Activated naive CD4-positive, alpha-beta T cell treated with anti-CD3 and anti-CD28 coated beads, Interleukin-2, amount 50 U/mL, for 16 hours (primary cell): ENCODE data around the gene NLRP14.

Experiments
- DNase-seq: peaks from one replicate; pipeline ENCODE4 v3.0.0-alpha.2; 2020

NLRP14 gene, protein sequence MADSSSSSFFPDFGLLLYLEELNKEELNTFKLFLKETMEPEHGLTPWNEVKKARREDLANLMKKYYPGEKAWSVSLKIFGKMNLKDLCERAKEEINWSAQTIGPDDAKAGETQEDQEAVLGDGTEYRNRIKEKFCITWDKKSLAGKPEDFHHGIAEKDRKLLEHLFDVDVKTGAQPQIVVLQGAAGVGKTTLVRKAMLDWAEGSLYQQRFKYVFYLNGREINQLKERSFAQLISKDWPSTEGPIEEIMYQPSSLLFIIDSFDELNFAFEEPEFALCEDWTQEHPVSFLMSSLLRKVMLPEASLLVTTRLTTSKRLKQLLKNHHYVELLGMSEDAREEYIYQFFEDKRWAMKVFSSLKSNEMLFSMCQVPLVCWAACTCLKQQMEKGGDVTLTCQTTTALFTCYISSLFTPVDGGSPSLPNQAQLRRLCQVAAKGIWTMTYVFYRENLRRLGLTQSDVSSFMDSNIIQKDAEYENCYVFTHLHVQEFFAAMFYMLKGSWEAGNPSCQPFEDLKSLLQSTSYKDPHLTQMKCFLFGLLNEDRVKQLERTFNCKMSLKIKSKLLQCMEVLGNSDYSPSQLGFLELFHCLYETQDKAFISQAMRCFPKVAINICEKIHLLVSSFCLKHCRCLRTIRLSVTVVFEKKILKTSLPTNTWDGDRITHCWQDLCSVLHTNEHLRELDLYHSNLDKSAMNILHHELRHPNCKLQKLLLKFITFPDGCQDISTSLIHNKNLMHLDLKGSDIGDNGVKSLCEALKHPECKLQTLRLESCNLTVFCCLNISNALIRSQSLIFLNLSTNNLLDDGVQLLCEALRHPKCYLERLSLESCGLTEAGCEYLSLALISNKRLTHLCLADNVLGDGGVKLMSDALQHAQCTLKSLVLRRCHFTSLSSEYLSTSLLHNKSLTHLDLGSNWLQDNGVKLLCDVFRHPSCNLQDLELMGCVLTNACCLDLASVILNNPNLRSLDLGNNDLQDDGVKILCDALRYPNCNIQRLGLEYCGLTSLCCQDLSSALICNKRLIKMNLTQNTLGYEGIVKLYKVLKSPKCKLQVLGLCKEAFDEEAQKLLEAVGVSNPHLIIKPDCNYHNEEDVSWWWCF

DNA sequence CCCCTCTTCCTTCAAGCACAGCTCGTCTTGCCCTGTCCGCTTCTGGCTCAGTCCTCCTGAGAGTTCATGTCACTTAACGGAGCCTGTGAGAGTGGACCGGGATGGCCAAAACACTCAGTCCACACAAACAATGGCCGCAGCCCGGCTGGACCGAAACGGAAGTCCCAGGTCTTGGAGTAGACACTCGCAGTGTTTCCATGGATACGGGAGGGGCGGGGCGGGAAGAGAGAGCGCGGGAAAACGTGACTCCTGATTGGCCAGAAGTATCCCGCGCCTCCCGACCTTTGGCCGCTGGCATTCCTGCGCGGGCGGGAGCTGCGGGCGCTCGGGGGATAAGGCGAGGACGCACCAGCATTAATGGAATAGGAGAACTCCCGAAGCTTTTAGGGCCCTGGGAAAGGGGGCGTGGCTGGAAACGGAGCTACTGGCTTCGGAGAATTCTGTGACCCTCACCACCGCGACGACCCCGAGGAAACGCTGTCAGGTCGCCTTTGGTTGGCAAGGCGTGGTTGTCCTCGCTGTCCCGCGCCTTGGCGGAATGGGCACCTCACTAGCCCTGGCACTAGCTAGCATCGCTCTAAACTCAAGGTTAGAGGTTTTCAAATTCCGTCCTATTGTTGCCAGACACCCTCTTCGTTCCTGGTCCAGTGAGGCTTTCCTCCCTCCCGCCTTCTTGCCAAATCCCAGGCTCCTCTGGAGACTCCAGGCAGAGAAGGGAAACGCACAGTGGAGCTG, at the start of gene NLRP14, which contains the start of gene ZNF214:
NLRP14 (plus strand) TSS at position 297 of the 735 bp plus-strand sequence. CDS start 18,108 bp downstream, outside the sequence.
ZNF214 (minus strand) TSS at position 164 of the 735 bp plus-strand sequence. CDS start 17,511 bp downstream, outside the sequence.
- DNase-seq, result no peak

DNA sequence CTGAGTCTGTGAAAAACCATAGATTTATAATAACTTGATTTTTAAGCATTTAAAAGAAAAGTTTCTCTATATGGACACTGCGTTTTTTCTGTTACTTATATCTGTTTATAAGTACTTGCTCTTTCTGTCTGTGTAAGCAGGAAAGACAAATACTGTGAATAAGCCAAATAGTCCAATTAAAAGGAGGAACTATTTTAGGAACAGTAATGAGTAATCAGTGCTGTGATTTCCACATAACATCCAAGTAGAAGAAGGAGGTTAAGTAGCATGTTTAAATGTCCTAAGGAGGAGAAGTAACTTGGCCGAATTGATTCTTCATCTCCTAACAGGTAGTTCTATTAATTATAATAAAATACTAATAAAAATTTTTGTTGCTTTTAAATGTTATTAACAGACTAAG, 40.9 kb upstream of the NLRP14 start:
- no peak for DNase-seq

DNA sequence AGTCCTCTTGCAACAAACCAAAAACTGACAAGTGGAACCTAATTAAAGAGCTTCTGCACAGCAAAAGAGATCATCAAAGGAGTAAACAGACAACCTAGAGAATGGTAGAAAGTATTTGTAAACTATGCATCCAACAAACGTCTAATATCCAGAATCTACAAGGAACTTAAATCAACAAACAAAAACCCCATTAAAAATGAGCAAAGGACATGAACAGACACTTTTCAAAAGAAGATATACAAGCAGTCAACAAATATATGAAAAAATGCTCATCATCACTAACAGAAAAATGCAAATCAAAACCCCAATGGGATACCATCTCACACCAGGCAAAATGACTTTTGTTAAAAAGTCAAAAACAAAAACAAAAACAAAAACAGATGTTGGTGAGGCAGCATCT, 33.8 kb upstream of the NLRP14 start:
- DNase-seq, result no peak

DNA sequence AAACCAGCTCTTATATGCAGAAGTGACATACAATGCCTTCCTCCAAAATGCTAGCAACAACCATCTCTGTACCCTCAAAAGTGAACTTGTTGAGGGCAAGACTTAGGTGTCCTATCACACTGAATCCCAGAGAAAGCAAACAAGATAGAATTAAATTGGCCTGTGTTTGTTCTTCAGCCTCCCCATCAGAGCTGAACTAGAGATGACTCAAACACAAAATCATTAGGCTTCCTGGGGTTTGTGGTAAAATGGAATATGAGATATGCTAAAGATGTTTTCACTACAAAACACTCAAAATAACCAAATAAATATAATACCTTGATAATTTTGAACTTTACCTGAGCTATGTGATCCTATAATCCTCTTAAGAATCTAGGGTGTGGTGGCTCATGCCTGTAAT, 31.8 kb upstream of the NLRP14 start:
- no peak for DNase-seq

DNA sequence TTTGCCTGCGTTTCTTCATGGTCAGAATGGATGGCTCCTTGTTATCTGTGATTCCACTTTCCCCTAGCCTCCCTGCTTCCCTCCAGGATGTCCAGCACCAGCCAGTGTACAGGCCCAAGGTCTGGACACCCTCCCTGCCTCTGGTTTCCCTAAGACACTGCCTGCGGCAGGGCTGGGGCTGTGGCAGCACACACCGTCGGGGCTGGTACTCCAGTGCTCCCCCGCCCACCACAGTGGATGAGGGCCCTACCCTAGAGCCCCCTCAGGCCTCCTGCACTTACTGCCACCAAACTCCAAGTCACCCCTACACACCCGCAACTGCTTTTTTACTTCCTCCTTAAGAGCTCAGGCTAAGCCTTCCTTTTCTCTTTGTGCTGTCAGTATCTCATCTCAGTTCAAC, 29.1 kb upstream of the NLRP14 start:
- no peak for DNase-seq

DNA sequence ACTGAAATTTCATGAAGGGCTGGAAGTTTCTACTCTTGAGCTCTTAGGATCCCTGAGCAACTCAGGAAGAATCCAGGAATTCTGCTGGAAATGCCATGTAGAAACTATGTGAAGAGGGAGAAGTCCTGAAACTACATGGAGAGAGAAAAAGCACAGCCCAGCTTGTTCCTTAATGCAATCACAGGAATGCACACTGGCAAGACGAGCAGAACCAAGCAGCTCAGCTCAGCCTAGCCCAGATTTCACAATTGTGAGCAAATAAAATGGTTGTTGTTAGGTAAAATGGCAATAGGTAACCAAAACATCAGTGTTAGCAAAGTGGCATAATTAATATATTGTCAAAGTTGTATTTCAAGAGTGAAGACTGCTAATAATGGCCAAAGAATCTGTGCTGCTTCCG, 28.3 kb upstream of the NLRP14 start:
- DNase-seq, result no peak

DNA sequence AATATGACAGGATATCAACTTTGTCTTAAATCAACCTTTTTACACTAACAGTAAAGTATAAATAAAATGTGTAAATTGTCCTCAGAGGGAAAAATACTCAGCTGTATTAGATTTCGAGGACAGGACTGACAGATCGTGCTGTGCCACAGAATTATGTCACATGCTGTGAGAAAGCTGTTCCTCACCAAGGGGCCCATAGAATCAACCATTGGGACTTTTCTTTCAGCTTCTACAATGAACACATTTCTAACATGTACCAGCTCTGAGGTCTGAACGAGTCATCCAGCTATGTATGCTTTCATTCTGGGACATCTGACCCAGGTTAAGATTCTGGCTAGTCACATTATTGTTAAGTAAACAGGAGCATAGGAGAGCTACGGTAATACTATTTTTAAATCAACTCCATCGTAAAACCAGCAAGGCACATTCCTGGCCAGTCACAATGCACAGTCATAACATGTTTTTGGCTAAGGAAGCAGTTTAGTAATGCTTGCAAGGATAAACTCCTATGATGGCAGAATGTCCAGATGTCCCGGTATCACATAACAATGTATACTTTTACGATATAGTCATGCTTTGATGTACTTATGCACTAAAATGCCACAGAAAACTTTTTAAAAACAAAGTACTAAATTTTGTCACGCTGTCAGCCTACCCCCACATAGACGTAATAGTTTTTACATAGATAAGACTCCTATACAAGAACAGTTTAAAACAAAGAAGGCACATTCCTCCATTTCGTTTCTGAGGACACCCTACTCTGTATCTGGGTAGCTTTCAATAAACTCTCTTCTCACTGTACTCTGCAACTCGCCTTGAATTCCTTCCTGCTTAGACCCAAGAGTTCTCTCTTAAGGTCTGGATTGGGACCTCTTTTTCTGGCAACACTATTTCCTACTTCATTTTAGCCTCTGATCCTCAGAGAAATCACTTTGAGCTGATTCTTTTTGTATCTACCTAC, 27.5 kb upstream of the NLRP14 start:
- no peak for DNase-seq

DNA sequence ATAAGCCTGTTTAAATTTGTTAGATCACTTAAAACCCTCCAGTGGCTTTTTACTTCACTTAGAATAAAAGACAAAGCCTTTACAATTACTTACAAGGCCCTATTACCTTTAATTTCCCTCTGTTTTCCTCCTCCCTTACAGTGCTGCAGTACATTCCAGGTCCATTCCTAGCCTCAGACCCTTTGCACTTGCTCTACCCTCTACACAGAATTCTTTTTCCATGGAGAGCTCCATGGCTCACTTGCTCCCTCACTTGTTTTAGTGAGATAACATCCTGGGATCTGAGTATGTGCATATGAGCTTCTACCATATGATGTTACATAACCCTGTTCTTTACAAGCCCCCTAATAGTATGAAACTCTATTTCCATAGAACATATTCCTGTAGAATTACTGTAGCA, 24.6 kb upstream of the NLRP14 start:
- no peak for DNase-seq

DNA sequence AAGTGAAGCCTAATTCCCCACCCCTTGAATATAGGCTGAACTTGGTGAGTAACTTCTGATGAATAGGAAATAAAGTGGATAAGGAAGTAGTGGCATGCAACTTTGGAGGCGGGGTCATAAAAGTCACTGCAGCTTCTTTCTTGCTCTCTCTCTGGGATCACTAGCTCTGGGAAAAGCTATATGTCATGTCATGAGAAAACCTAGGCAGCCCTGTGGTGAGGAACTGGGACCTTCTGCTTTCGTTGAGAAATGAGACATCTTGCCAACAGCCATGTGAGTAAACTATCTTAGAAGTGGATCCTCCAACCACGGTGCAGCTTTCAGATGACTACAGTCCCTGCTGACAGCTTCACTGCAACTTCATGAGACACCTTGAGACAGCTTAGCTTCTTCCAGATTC, 15.8 kb upstream of the NLRP14 start:
- no peak for DNase-seq

DNA sequence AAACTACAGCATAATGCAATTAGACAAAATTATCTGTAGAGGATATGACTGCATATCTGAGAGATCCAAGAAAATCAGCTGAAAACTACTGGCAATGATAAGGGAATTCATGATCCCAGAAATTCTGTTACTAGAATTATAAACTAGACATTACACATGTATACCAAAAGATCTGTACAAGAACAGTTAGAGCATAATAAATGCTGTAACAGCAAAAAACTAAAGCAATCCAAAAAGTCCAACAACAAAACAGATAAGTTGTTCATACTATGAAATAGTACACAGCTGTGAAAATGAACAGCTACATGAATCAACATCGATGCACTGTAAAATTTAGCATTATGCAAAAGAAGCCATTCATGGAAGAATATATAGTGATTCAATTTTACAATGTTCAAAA, 6.2 kb upstream of the NLRP14 start:
- no peak for DNase-seq

DNA sequence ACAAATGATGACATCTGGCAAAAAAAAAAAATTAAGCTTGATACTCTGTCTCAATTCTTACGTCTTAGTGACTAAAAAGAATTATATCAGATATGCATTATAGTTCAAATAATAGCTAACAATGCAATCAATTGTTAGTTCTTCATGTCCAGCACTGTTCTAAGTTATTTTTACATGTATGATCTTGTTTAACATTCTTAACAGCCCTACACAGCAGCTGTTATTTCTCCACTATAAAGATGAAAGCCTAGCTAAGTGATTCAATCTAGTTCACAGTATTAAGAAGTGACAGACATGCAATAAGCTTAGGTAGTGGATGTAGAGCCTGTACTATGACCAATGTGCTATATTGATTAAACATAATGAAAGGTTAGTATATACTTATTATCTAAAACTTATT, 4.3 kb upstream of the NLRP14 start:
- DNase-seq, result no peak

DNA sequence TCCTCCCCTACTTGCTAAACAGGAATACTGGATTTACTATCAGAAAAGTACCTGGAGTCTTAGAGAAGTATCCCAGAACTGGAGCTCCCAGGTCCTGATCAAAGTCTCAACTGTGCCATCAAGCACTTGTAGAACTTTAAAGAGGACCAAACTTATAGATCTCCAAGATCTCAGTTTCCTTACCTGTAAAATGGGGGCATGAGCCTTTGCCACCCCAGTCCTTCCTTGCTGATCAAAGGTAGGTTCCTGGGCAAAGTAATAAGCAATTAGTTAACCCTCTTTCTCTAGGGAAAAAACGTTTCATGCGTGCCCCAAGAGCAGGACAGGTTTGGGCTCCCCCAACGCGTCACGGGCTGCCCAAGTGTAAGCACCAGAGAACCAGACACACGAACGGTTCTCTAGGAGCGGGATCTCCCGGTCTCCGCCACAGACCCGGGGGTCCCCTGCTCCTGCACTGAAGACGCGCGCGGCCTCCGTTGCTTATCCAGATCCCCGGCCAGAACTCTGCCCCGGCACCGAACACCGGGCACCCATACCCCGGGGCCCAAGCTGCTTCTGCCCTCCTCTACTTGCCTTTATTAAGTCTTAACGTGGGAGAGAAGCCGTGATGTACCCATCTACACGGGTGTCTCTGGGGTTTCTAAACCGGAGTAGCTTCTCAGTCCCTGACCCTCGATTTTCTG, 638 bp upstream of the NLRP14 start:
- no peak for DNase-seq

DNA sequence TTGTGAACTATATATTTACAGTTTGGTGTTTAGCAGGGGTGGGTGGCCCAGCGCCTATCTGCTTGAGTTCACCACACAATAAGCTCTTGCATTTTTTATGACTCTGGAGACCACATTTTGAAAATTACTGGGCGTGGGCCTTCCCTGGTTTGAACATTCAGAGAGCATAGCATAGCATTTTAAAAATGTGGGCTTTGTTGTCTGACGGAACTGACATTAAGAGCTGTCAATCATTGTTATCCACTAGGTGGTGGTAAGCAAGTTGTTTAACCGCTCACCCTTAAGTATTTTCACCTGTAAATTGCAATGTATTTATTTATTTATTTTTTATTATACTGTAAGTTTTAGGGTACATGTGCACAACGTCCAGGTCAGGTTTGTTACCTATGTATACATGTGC, 1.0 kb downstream of the NLRP14 start:
- DNase-seq, result no peak

DNA sequence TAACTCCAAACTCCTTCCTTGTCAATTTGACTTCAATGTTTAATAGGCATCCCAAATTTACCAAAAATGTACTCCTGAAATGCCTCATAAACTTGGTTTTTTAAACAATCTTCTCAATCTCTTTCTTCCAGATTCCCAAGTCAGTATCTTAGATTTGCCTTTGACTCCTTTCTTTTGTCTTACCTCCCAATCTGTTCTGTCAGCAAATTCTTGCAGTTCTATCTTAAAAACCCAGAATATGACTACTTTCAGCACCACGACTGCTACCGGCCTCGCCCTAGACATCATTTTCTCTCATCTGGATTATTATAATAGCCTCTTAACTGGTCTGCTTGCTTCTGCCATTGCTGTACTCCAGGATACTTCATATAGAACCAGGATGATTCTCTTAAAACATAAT, 7.9 kb downstream of the NLRP14 start:
- no peak for DNase-seq

DNA sequence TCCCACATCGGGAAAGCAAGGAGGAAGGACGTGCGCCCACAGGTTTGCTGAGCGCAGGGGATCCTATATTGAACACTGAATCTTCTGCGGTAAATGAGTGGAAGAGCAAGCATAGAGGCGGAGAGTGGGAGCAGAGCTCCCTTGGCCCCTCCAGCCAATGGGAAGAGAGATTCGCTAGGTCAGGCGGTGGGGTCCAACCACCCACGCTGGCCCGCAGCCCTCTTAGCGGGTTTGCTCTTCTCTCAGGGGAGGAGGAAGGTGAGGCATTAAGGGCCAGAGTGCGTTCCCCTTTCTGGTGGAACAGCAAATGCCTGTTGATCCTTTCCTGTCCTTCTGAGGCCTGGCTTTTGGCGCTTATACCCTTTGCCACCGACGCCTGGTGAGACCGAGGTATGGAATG, 10.6 kb downstream of the NLRP14 start:
- no peak for DNase-seq

DNA sequence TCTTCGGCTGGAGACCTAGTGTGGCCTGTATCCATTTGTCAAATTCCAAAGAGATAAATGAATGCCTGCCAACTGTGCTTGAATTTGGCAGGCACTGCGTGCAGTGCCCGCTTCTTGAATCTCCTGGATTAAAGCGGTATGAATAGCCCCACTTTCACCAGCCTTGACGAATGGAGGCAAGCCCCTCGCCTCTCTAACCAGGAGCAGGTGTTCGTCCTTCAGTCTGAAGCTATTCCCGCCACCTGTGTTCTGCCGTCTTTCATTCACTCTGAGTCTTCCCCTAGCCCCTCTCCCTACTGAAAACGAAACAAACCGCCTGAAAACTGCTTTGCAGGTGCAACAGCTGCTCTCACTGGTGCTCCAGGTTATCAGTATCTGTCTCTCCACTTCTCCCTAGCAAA, 11.2 kb downstream of the NLRP14 start:
- DNase-seq, result no peak

DNA sequence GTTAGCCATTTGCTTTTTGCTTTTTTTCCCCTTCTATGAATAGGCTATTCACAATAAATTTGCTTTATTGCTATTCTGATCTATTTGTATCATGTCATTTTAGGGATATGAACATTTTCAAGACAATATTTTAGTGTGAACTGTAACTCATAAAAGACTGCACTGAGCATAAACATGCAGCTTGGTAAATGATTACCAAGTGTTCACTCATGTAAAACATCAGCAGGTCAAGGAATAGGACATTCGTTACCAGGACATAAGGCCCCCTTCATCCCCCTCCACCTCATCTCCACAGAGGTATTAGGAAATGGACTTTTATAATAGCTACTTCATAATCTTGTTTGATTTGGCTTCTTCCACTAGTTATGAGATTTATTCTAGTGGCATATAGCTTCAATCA, 12.4 kb downstream of the NLRP14 start:
- no peak for DNase-seq

DNA sequence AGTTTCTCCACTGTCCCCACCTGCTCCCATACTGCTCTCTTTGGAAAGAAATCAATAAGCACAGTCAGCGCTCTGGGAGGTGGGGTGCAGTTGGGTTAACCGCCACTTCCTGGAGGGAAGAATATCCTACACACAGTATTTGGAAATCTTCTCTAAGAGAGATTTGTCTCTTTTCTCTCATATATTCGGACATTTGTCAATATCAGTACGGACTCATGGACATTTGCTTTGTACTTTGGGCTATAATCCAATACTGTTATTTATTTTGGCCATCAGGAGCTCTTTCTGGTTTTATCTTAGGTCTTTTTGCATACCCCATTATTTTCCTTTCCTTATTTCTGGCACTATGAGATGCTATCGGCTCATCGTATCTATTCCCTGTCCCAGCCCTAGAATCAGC, 13.7 kb downstream of the NLRP14 start:
- no peak for DNase-seq

DNA sequence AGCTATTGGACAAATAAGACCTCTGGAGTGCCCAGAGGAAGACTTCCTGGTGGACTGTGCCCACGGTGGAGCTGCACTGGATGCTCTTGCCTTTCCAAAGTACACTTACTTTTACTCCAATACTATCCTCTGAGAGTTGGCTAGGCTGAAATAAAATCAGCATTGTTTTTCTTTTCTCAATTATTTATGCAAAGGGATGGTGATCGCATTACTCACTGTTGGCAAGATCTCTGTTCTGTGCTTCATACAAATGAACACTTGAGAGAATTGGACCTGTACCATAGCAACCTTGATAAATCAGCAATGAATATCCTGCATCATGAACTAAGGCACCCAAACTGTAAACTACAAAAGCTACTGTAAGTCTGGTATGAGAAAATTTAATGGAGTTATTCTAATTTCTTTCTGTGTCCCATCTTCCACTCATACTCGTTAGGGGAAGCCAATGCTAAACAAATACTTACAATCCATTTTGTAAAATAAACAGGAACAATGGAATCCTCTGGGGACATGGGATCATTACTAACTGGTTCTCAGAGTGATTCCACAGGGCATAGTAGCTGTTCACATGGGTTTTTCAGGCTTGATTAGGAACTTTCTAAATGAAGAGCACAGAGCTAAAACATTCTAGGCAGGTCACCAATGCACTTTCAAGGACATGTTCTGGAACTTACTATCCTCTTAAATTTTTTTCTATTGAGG, 26.3 kb downstream of the NLRP14 start:
- no peak for DNase-seq

DNA sequence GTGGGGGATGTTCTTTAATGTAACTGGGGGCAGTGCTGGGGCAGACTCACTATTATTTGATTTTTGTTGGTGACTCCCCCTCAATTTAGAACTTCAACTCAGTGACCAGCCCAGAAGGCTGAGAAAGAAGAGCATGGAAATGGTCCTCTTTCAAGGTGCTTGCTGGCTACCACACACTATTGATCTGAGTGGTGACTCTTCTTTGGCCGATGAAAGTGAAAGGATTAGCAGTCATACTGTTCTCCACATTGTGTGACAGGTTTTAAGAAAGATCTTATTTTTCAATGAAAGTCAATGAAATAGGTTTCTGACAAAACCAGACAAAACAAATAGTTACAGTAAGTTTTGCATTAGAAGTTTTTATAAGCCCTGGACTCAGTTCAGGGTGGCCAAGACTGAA, 29.9 kb downstream of the NLRP14 start:
- DNase-seq, result no peak
